Trophoblast cell (in vitro differentiated cells and primary cell): Measurements from ENCODE around the gene RPL14.
A peak's percentile ranks its signal among the peaks of the same experiment; 100 is the strongest.

Experiments used
- DNase-seq, 2 donors: peaks; one replicate each; pipeline ENCODE4 v3.0.0-alpha.2; 2016
- H2AFZ ChIP-seq: 2 replicates; pipeline ENCODE4 v1.6.1; 2013; ENCODE audit warnings: low read length, moderate library complexity, mild to moderate bottlenecking; ENCODE audit not compliant: insufficient read depth, poor library complexity
- H2AK5ac ChIP-seq: 2 replicates; pipeline ENCODE4 v1.6.1; 2013; ENCODE audit warnings: mild to moderate bottlenecking, low read length
- H2BK120ac ChIP-seq: 2 replicates; pipeline ENCODE4 v1.6.1; 2013; ENCODE audit warnings: low read length, mild to moderate bottlenecking, moderate library complexity; ENCODE audit not compliant: insufficient read depth, poor library complexity
- H2BK12ac ChIP-seq: 2 replicates; pipeline ENCODE4 v1.6.1; 2013; ENCODE audit warnings: mild to moderate bottlenecking, low read length, moderate library complexity
- H2BK5ac ChIP-seq: 2 replicates; pipeline ENCODE4 v1.6.1; 2013; ENCODE audit warnings: low read length, low read depth, moderate library complexity, mild to moderate bottlenecking; ENCODE audit not compliant: poor library complexity
- H3K14ac ChIP-seq: 2 replicates; pipeline ENCODE4 v1.6.1; 2013; ENCODE audit warnings: mild to moderate bottlenecking, low read length
- H3K18ac ChIP-seq: 2 replicates; pipeline ENCODE4 v1.6.1; 2013; ENCODE audit warnings: mild to moderate bottlenecking, low read length
- H3K23ac ChIP-seq: 2 replicates; pipeline ENCODE4 v1.6.1; 2013; ENCODE audit warnings: low read length
- H3K27ac ChIP-seq: 2 replicates; pipeline ENCODE4 v1.5.1; 2013; ENCODE audit warnings: low read depth, mild to moderate bottlenecking, inconsistent platforms, low read length, moderate library complexity
- H3K27me3 ChIP-seq: 2 replicates; pipeline ENCODE4 v1.6.1; 2013; ENCODE audit warnings: inconsistent platforms, mild to moderate bottlenecking, low read length, moderate library complexity; ENCODE audit not compliant: insufficient read depth
- H3K36me3 ChIP-seq, 2 experiments: 1 replicate in 1 of 2; 2 replicates in 1 of 2; pipeline ENCODE4 v1.6.1; 2013; ENCODE audit warnings: low read length in 2 of 2, mild to moderate bottlenecking in 2 of 2, moderate library complexity in 1 of 2; ENCODE audit not compliant: insufficient read depth in 2 of 2, control insufficient read depth in 1 of 2
- H3K4ac ChIP-seq: 2 replicates; pipeline ENCODE4 v1.6.1; 2013; ENCODE audit warnings: low read depth, mild to moderate bottlenecking, low read length, moderate library complexity
- H3K4me1 ChIP-seq, 2 experiments: 1 replicate in 1 of 2; 2 replicates in 1 of 2; pipeline ENCODE4 v1.6.1; 2013; ENCODE audit warnings: low read length in 2 of 2, mild to moderate bottlenecking in 2 of 2, moderate library complexity in 1 of 2; ENCODE audit not compliant: insufficient read depth in 2 of 2, control insufficient read depth in 1 of 2
- H3K4me2 ChIP-seq: 2 replicates; pipeline ENCODE4 v1.6.1; 2013; ENCODE audit warnings: inconsistent platforms, mild to moderate bottlenecking, low read length, moderate library complexity
- H3K4me3 ChIP-seq: 2 replicates; pipeline ENCODE4 v1.5.1; 2013; ENCODE audit warnings: mild to moderate bottlenecking, low read depth, low read length, inconsistent platforms
- H3K79me1 ChIP-seq: one replicate; pipeline ENCODE4 v1.6.1; 2013; ENCODE audit warnings: low read length
- H3K79me2 ChIP-seq: 2 replicates; pipeline ENCODE4 v1.6.1; 2013; ENCODE audit warnings: low read length, mild to moderate bottlenecking; ENCODE audit not compliant: control insufficient read depth, insufficient read depth, poor library complexity
- H3K9ac ChIP-seq: 2 replicates; pipeline ENCODE4 v1.6.1; 2013; ENCODE audit warnings: mild to moderate bottlenecking, low read length
- H3K9me3 ChIP-seq: 2 replicates; pipeline ENCODE4 v1.6.1; 2013; ENCODE audit warnings: low read depth, mild to moderate bottlenecking, control low read depth, inconsistent platforms, low read length; ENCODE audit not compliant: insufficient read depth
- H4K12ac ChIP-seq: 2 replicates; pipeline ENCODE4 v1.6.1; 2013; ENCODE audit warnings: low read depth, mild to moderate bottlenecking, low read length, moderate library complexity
- H4K8ac ChIP-seq: 2 replicates; pipeline ENCODE4 v1.6.1; 2013; ENCODE audit warnings: low read depth, mild to moderate bottlenecking, low read length, moderate library complexity
- H4K91ac ChIP-seq: one replicate; pipeline ENCODE4 v1.6.1; 2013; ENCODE audit warnings: low read depth, mild to moderate bottlenecking, low read length, moderate library complexity
- WGBS: extraction: QIAGEN DNeasy Blood & Tissue Kit; methylation state at CpG from one replicate; pipeline ENCODE4 v1.1.7; 2013; ENCODE audit warnings: missing lambda C conversion rate; ENCODE audit not compliant: insufficient read length, insufficient coverage; ENCODE audit errors: extremely low coverage; 5-methylcytosine and 5-hydroxymethylcytosine counted together

RPL14 gene

GRCh38 chr3:40445062-40445461 lies 12.1 kb upstream of the RPL14 start:
- Histone ChIP-seq H2BK12ac (no peak overlapping the region), H3K9me3 (no peaks in the 10 kb centered on the region), H4K91ac (no peak overlapping the region), H3K4ac (no peak overlapping the region), H4K8ac (no peak overlapping the region), H3K4me3 (no peak overlapping the region), H2BK5ac (no peak overlapping the region), H3K14ac (no peak overlapping the region), H3K23ac (no peak overlapping the region), H3K79me1 (no peaks in the 10 kb centered on the region), H2BK120ac (no peak overlapping the region), H3K4me1 (no peaks in the 10 kb centered on the region), H3K36me3 (no peaks in the 10 kb centered on the region), H3K4me2 (no peak overlapping the region), H2AFZ (no peak overlapping the region), H3K9ac (no peak overlapping the region), H3K27ac (no peak overlapping the region), H3K18ac (no peak overlapping the region), H2AK5ac (no peak overlapping the region), H3K27me3 (no peaks in the 10 kb centered on the region), H4K12ac (no peak overlapping the region), H3K79me2 (no peaks in the 10 kb centered on the region)
- DNase-seq, result no peak
- no CpG with 5 or more reads among the region's 9 CpGs for WGBS

- no peak for DNase-seq
- no peak overlapping the region for H4K12ac ChIP-seq
- H2AK5ac ChIP-seq, result no peak overlapping the region
- H3K79me2 ChIP-seq, result no peaks in the 10 kb centered on the region
- H3K27ac ChIP-seq, result no peak overlapping the region
- H2BK5ac ChIP-seq, result no peak overlapping the region
- no peak overlapping the region for H3K4ac ChIP-seq
- H2BK12ac ChIP-seq, result no peak overlapping the region
- no peak overlapping the region for H3K9ac ChIP-seq
- no peaks in the 10 kb centered on the region for H3K79me1 ChIP-seq
- no peak overlapping the region for H4K8ac ChIP-seq
- H4K91ac ChIP-seq, result no peak overlapping the region
- no peak overlapping the region for H2BK120ac ChIP-seq
- no peak overlapping the region for H3K4me2 ChIP-seq
- H3K27me3 ChIP-seq, result no peaks in the 10 kb centered on the region
- no peak overlapping the region for H3K18ac ChIP-seq
- no peak overlapping the region for H3K14ac ChIP-seq
- no peaks in the 10 kb centered on the region for H3K4me1 ChIP-seq
- WGBS, result no CpG with 5 or more reads among the region's 4 CpGs
- no peak overlapping the region for H3K4me3 ChIP-seq
- no peaks in the 10 kb centered on the region for H3K9me3 ChIP-seq
- no peaks in the 10 kb centered on the region for H3K36me3 ChIP-seq
- H2AFZ ChIP-seq, result no peak overlapping the region
- no peak overlapping the region for H3K23ac ChIP-seq
Measured at GRCh38 chr3:40445880-40446279, 11.3 kb upstream of the RPL14 start.

GRCh38 chr3:40450438-40450837 lies 6.7 kb upstream of the RPL14 start:
- WGBS, result no CpG with 5 or more reads among the region's 2 CpGs
- H4K8ac ChIP-seq, result no peak overlapping the region

GRCh38 chr3:40451551-40451950 lies 5.6 kb upstream of the RPL14 start:
- peaks cover 1 to 2% of the 10 kb centered on the region in 2 experiments for H3K4me1 ChIP-seq
- H3K14ac ChIP-seq, result no peak overlapping the region
- DNase-seq, result peak; percentile 6 to 81
- H3K23ac ChIP-seq, result no peak overlapping the region
- no peak overlapping the region for H3K9ac ChIP-seq
- no peak overlapping the region for H3K4me3 ChIP-seq
- H3K9me3 ChIP-seq, result no peaks in the 10 kb centered on the region
- H4K91ac ChIP-seq, result no peak overlapping the region
- no peak overlapping the region for H2BK12ac ChIP-seq
- H2AFZ ChIP-seq, result no peak overlapping the region
- H3K79me1 ChIP-seq, result peaks cover 6% of the 10 kb centered on the region
- H3K79me2 ChIP-seq, result peaks cover 3% of the 10 kb centered on the region
- no peak overlapping the region for H3K4ac ChIP-seq
- no peak overlapping the region for H3K4me2 ChIP-seq
- H3K27me3 ChIP-seq, result no peaks in the 10 kb centered on the region
- no peak overlapping the region for H2AK5ac ChIP-seq
- no peak overlapping the region for H2BK120ac ChIP-seq
- H3K27ac ChIP-seq, result no peak overlapping the region
- H4K12ac ChIP-seq, result no peak overlapping the region
- no peak overlapping the region for H4K8ac ChIP-seq
- H3K36me3 ChIP-seq, result no peaks in the 10 kb centered on the region
- no peak overlapping the region for H3K18ac ChIP-seq
- no peak overlapping the region for H2BK5ac ChIP-seq

More at GRCh38 chr3:40450438-40450837, 6.7 kb upstream of the RPL14 start:
- H2AK5ac ChIP-seq, result no peak overlapping the region
- H2BK5ac ChIP-seq, result no peak overlapping the region
- no peak overlapping the region for H3K18ac ChIP-seq
- H4K12ac ChIP-seq, result no peak overlapping the region
- H3K14ac ChIP-seq, result no peak overlapping the region
- H2BK12ac ChIP-seq, result no peak overlapping the region
- peaks cover 0 to 2% of the 10 kb centered on the region in 2 experiments for H3K4me1 ChIP-seq
- H2AFZ ChIP-seq, result no peak overlapping the region
- no peak overlapping the region for H2BK120ac ChIP-seq
- H3K27me3 ChIP-seq, result no peaks in the 10 kb centered on the region
- no peak overlapping the region for H4K91ac ChIP-seq
- no peak overlapping the region for H3K23ac ChIP-seq
- H3K4ac ChIP-seq, result no peak overlapping the region
- no peak overlapping the region for H3K27ac ChIP-seq
- H3K36me3 ChIP-seq, result no peaks in the 10 kb centered on the region
- peaks cover 6% of the 10 kb centered on the region for H3K79me1 ChIP-seq
- no peak overlapping the region for H3K4me2 ChIP-seq
- DNase-seq, result no peak
- peaks cover 3% of the 10 kb centered on the region for H3K79me2 ChIP-seq
- H3K4me3 ChIP-seq, result no peak overlapping the region
- H3K9me3 ChIP-seq, result no peaks in the 10 kb centered on the region
- no peak overlapping the region for H3K9ac ChIP-seq
